GM21515 (cell line): ENCODE measurements around the gene HOTAIR.

ENCODE experiments used
- ATAC-seq: cut with Tn5 transposase; IDR thresholded peaks from one replicate; pipeline ENCODE4 v1.9.1; 2021; ENCODE audit not compliant: unreplicated experiment

Gene HOTAIR

DNA sequence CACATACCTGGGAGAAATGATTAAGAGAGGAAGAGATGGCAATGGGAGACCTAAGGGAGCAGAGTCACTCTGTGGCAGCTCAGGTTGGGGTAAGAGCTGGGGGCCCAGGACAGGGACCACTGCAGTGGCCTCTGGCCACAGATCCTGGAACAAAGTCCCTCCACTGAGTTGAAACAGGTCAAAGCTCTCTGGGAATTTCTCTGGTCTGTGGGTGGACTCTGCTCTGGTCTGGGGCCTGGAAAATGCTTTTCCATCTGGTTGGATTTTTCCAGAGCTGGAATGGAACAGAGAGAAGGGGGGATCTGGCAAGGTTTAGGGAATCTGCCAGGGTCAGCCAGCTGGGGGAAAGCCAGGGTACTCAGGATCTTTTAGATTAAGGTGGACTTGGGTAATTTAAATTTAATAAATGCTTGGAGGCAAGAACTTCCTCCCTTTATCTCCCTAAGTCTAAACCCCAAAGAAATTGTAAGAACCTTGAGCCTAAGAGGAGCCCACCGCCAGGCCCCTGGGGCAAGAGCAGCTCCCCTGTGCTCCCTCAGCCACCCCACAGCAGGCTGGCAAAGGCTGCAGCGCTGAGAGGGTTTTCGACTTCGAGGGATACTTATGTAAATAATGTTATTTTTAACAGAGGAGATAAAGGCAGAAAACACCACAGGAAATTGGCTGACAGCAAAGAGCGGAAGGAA is 13.9 kb upstream of the HOTAIR start:
- no peak for ATAC-seq

DNA sequence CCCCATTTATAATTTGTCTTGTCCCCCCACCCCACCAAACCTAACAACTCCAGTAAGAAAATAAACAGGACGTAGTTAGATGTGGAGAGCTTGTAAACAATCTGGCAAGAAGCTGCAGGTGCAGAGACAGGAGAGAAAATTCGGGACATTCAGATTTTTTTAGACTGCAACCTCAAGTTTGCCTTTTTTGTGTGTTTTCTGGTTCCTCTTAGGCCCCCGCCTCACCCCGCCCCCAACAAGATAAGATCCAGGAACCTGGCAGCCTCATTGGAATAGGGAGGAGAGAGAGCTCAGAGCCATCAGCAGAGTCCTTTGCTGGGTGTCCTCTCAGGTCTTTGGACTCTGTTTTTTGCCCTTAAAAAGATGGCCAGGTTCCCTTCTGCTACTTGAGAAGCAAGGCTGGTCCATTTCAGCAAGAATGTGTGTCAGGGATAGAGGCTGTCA is 13.1 kb upstream of the HOTAIR start:
- ATAC-seq, result no peak

DNA sequence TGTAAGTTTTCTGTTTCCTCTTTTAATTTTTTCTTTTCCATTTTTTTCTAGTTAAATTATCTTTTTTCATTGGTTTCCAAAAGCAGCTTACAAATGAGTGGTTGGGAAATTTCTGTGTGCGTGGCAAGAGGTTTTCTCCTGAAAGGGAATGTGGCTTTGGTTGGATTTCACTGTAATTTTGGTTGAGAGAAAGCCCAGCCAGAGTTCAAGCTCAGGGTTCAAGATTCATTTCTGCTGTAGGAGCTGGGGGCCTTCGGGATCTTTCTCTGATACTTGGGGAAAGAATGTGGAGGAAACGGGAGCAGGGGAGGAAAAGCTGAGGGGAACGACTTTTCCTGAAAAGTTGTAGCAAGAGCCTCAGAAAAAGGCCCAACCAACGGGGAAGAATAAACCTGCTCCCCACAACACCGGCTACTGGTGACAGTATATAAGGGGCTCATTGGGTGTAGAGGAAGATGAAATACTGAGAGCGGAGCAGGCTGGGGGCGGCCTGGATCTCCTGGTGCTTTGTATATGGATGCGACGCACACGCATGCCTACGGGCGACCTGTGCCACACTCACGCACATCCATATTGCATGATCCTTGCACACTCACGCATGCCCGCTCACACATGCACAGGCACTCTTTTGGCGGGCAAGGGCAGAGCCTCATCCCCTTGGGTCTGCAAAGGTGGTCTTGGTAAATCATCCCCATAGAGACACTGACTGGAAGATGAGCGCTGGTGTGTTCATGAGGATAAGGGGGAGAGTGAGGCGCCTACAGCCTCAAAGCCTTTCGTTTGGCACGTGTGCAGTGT is 12.1 kb upstream of the HOTAIR start:
- no peak for ATAC-seq

DNA sequence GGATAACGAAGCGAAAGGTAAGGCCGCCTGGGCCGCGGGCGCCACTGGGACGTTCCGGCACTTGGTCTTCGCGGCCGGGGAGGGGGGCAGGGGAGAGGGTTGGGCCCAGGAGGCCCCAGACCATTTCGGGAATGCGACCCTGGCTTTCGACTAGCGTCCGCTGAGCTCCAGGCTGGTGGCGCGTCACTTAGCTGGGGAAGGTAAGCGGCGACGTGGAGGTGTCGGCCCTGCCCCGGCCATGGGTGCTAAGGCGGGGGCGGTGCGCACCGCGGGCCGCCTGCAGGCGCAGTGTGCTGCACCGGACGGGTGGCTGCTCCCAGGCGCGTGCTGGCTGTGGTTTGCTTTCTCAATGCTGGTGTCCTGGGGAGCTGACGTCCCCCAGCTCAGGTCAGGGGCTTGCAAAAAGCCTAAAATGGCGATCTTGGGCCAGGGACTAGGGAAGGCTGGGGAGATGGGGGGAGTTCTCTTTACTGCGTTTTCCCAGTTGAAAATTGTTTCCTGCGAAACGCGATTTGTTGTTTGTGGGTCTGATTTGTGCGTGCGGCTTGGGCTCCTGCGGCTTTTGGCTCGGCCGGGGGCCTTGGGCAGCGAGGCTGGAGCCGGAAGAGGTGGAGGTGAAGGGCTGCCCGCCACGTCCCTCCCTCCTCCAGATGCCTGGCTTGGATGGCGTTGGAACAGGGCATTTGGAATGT is 11.4 kb upstream of the HOTAIR start:
- ATAC-seq, result no peak

- ATAC-seq, result no peak
Observed at GRCh38 chr12:53985692-53985993, 10.9 kb upstream of the HOTAIR start.

DNA sequence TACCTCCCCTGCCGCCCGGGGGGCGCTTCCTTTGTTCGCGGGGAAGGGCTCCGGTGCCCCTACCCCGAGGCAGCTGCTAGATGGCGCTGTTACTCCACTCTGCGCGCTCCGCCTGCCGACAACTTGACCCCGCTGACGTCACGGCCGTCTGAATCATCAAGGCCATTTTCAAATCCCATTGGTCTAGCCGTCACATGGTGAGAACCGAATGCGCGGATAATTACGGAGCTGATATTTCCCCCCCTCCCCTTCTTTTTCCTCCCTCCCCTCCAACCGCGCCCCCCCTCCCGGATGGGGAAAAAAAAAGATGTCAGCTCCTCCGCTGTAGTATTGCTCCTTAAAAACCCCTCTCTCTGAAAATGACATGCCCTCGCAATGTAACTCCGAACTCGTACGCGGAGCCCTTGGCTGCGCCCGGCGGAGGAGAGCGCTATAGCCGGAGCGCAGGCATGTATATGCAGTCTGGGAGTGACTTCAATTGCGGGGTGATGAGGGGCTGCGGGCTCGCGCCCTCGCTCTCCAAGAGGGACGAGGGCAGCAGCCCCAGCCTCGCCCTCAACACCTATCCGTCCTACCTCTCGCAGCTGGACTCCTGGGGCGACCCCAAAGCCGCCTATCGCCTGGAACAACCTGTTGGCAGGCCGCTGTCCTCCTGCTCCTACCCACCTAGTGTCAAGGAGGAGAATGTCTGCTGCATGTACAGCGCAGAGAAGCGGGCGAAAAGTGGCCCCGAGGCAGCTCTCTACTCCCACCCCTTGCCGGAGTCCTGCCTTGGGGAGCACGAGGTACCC is 10.3 kb upstream of the HOTAIR start, which contains the start of gene HOXC10:
TSS of gene HOXC10 (plus strand) at position 246 of the 791 bp plus-strand sequence. CDS start at position 360, 114 bp downstream.
- no peak for ATAC-seq

DNA sequence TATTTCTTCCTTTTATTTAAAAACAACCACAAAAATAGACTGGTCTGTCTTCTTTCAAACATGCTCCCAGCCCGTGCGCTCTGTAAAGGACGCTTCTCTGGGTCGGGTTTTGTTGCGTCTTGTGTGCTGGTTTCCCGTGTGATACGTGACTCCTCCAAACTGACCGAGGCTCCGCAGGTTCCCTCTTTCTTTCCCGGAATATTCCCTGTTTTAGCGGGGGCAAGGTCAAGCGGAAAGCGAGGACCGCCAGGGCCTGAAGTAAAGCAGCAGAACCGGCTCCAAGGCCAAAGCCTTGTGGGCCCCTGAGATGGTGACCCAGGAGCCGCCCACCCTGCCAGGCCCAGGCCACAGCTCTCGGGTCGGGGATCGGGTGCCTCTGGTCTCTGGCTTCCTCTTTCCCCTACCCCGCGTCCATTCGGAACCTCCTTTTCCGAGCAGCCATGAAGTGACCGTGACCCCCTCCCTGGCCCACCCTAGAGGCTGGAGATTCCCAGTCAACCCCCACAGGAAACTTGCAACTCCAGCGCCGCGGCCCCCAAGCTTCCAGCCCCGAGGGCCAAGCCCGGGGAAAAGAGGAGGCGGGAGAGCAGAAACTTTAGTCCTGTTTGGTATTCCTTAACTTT is 9.3 kb upstream of the HOTAIR start:
- no peak for ATAC-seq

GRCh38 chr12:53983568-53983949 is 8.8 kb upstream of the HOTAIR start:
- ATAC-seq, result no peak

GRCh38 chr12:53982648-53983567 is 8.2 kb upstream of the HOTAIR start:
- no peak for ATAC-seq

GRCh38 chr12:53981634-53982565 is 7.1 kb upstream of the HOTAIR start:
- no peak for ATAC-seq

DNA sequence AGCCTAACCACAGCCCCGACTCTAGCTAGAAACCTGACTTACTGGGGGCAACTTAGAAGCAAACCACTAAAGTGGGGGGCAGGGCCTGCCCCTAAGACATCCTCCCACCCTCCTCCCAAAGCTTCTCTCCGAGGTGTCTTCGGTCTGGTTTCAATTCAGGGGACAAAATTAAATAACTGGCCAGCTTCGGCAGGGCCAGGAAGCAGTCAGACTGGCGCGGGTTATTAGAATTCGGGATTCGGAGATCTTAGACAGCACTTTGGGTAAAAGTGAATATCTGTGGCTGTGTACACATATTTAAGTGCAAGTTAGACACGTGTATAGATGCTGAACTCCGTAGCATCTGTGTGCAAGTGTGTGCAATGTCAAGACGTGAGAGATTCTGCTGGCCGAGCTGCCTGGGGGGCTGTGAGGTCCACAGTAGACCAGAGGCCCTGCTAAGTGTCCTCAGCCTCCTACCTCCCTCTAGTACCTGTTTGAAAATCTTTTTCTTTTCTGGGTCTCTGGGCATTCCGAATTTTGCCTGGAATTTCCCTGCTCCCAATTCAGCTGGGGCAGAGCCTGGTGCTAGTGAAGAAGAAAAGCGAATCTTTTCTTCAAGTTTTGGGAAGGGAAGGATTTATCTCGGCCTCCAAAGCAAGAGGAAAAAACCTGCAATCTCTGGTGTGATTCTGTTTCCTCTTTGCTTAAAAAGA is 6.2 kb upstream of the HOTAIR start:
- no peak for ATAC-seq

GRCh38 chr12:53980104-53980801 is 5.5 kb upstream of the HOTAIR start:
- ATAC-seq, result no peak

- no peak for ATAC-seq
Observed at GRCh38 chr12:53978477-53979356, 4.0 kb upstream of the HOTAIR start.

DNA sequence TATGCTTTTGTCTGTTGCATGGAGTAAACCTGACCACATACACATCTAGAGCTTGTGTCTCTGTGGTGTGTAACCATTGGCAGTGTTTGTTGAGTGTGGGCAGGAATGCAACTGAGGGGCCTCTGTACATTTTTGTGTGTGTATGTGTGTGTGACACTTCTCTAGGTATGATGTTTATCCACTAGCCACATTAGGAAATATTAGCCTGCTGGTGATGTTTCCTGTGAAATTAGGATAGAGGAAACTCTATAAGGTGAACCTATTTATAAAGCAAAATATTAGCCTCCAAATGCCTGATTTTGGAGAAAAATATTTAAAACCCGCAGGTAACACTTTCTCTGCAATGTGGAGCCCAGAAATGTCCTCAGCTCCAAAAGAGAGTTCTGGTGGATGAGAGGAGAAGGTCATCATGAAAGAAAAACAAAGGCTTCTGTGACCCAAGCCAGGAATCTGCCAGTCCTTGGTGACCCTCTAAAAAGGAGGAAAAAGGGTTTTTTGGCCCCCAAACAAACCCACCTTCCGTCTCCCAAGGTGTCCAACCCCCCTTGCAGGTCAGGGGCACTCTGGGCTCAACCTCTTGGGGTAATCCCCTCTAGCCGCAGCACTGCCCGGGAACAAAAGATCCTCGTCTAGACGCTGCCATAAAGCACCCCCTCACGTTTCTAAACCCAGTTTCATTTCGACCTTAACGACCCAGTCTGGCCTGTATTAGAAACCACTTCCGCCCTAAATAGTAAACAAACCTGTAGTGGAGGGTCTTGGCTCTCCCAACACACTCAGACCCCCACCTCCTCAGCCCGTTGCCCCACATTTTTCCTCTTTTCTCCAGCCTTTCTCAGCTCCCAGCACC is 3.1 kb upstream of the HOTAIR start:
- no peak for ATAC-seq

GRCh38 chr12:53976823-53977595 is 2.3 kb upstream of the HOTAIR start:
- no peak for ATAC-seq
